ENCODE results near the gene COL6A3.
"Not testable (repeated sequence)": the region's sequence is repeated elsewhere in the genome, so short reads cannot be mapped to it uniquely, and the experiment has no call there.

Gene COL6A3

GRCh38 chr2:237379636-237380035 is 34.3 kb downstream of the COL6A3 start:
- DNase-seq (ENCODE audit: low spot score) = no peak

- DNase-seq (ENCODE audit: low spot score) = no peak
Observed at GRCh38 chr2:237378650-237379049, 35.3 kb downstream of the COL6A3 start.

- DNase-seq (ENCODE audit: low spot score) = no peak
Observed at GRCh38 chr2:237374284-237375060, 39.5 kb downstream of the COL6A3 start.

GRCh38 chr2:237371856-237372255 is 42.1 kb downstream of the COL6A3 start:
- DNase-seq (ENCODE audit: low spot score) = no peak

GRCh38 chr2:237365671-237366070 is 48.3 kb downstream of the COL6A3 start:
- DNase-seq (ENCODE audit: low spot score) = no peak

GRCh38 chr2:237364655-237365054 is 49.3 kb downstream of the COL6A3 start:
- no peak for DNase-seq (ENCODE audit: low spot score)

GRCh38 chr2:237361194-237362004 is 52.6 kb downstream of the COL6A3 start:
- no peak for DNase-seq (ENCODE audit: low spot score)

GRCh38 chr2:237359894-237360780 is 53.8 kb downstream of the COL6A3 start:
- DNase-seq (ENCODE audit: low spot score) = no peak

- no peak for DNase-seq (ENCODE audit: low spot score)
Observed at GRCh38 chr2:237359518-237359840, 54.5 kb downstream of the COL6A3 start.

- DNase-seq (ENCODE audit: low spot score) = no peak
Observed at GRCh38 chr2:237358721-237359517, 55.0 kb downstream of the COL6A3 start.

GRCh38 chr2:237355701-237356100 is 58.3 kb downstream of the COL6A3 start:
- no peak for DNase-seq (ENCODE audit: low spot score)

- DNase-seq (ENCODE audit: low spot score) = no peak
Observed at GRCh38 chr2:237354892-237355291, 59.1 kb downstream of the COL6A3 start.

GRCh38 chr2:237354172-237354571 is 59.8 kb downstream of the COL6A3 start:
- not testable (repeated sequence) for DNase-seq (ENCODE audit: low spot score)

GRCh38 chr2:237353215-237353614 is 60.7 kb downstream of the COL6A3 start:
- DNase-seq (ENCODE audit: low spot score) = no peak

GRCh38 chr2:237352279-237352845 is 61.6 kb downstream of the COL6A3 start:
- DNase-seq (ENCODE audit: low spot score) = no peak

- no peak for DNase-seq (ENCODE audit: low spot score)
Observed at GRCh38 chr2:237351796-237352195, 62.2 kb downstream of the COL6A3 start.

GRCh38 chr2:237351046-237351445 is 62.9 kb downstream of the COL6A3 start:
- no peak for DNase-seq (ENCODE audit: low spot score)

- no peak for DNase-seq (ENCODE audit: low spot score)
Observed at GRCh38 chr2:237350597-237350996, 63.4 kb downstream of the COL6A3 start.

GRCh38 chr2:237350070-237350469 is 63.9 kb downstream of the COL6A3 start:
- no peak for DNase-seq (ENCODE audit: low spot score)

- DNase-seq (ENCODE audit: low spot score) = no peak
Observed at GRCh38 chr2:237348281-237348865, 65.6 kb downstream of the COL6A3 start.
